H1 (cell line): ENCODE measurements around the gene TMEM187. TPM values are rescaled to one million over a fixed set of nuclear protein-coding genes. Genes with fewer than 3 reads are reported as not detected.

Source experiments
- CTCF ChIA-PET: fragments of 300-600 bp; sonication (Branson Sonifier 250); formaldehyde crosslinking; loops from one replicate; lab custom pipeline; 2021; ENCODE audit not compliant: partially characterized antibody; lab: Charles Lee
- POLR2A ChIA-PET: fragments of 300-600 bp; sonication (Branson Sonifier 250); formaldehyde crosslinking; loops from one replicate; lab custom pipeline; 2021; ENCODE audit warnings: inconsistent platforms; ENCODE audit not compliant: partially characterized antibody; lab: Charles Lee
- DNase-seq, 2 experiments: peaks; one replicate each; pipeline versions ENCODE4 v3.0.0 to v3.0.0-alpha.2; 2010 to 2022; ENCODE audit warnings: low spot score in 2 of 2, low read depth in 1 of 2, mixed read lengths in 1 of 2
- FAIRE-seq: peaks from 2 replicates; lab custom pipeline; 2011; peaks lifted over from hg19 to GRCh38; lab: Jason Lieb, UNC
- H2AFZ ChIP-seq: 2 replicates; pipeline ENCODE4 v1.8.1; 2012; ENCODE audit warnings: low read length, inconsistent platforms
- H2AK5ac ChIP-seq: 2 replicates; pipeline ENCODE4 v1.6.1; 2013; ENCODE audit warnings: low read depth, low read length
- H2BK120ac ChIP-seq: replicated peaks from 2 replicates; pipeline ENCODE3; 2013; ENCODE audit warnings: low read depth, low read length, inconsistent platforms
- H2BK12ac ChIP-seq: 2 replicates; pipeline ENCODE4 v1.6.1; 2013; ENCODE audit warnings: low read depth, low read length
- H2BK15ac ChIP-seq: 2 replicates; pipeline ENCODE4 v1.6.1; 2013; ENCODE audit warnings: low read length
- H2BK20ac ChIP-seq: 2 replicates; pipeline ENCODE4 v1.6.1; 2013; ENCODE audit warnings: low read length
- H2BK5ac ChIP-seq: 2 replicates; pipeline ENCODE4 v1.6.1; 2013; ENCODE audit warnings: low read depth, low read length
- H3K14ac ChIP-seq: 2 replicates; pipeline ENCODE4 v1.6.1; 2013; ENCODE audit warnings: inconsistent platforms; ENCODE audit not compliant: insufficient read length
- H3K18ac ChIP-seq: 2 replicates; pipeline ENCODE4 v1.6.1; 2013; ENCODE audit warnings: low read length; ENCODE audit errors: extremely low read depth
- H3K23ac ChIP-seq: 2 replicates; pipeline ENCODE4 v1.6.1; 2013; ENCODE audit warnings: inconsistent platforms; ENCODE audit not compliant: insufficient read length
- H3K23me2 ChIP-seq: 2 replicates; pipeline ENCODE4 v1.6.1; 2013; ENCODE audit warnings: low read depth, low read length
- H3K27ac ChIP-seq: 2 replicates; pipeline ENCODE4 v1.6.1; 2011; ENCODE audit warnings: low read depth, low read length, inconsistent platforms
- H3K27me3 ChIP-seq, 4 experiments: replicated peaks in 1 of 4; 1 replicate in 1 of 4; 2 replicates in 3 of 4; pipeline versions ENCODE4 v1.6.1 to v1.8.1; 2011 to 2013; ENCODE audit warnings: low read length in 3 of 4, mild to moderate bottlenecking in 3 of 4, inconsistent platforms in 2 of 4, mixed read lengths in 2 of 4, moderate library complexity in 1 of 4; ENCODE audit not compliant: control insufficient read depth in 3 of 4, insufficient read depth in 3 of 4; ENCODE audit errors: extremely low read depth in 1 of 4
- H3K36me3 ChIP-seq, 4 experiments: 2 replicates each; pipeline versions ENCODE4 v1.6.1 to v1.8.1; 2011 to 2013; ENCODE audit warnings: mild to moderate bottlenecking in 4 of 4, low read length in 3 of 4, moderate library complexity in 2 of 4, control low read depth in 1 of 4, inconsistent platforms in 1 of 4; ENCODE audit not compliant: insufficient read depth in 4 of 4, control insufficient read depth in 2 of 4
- H3K4ac ChIP-seq: replicated peaks from 2 replicates; pipeline ENCODE3; 2013; ENCODE audit warnings: low read length, low read depth, mixed read lengths, inconsistent platforms; ENCODE audit not compliant: insufficient read length
- H3K4me1 ChIP-seq, 4 experiments: replicated peaks in 1 of 4; 1 replicate in 1 of 4; 2 replicates in 3 of 4; pipeline versions ENCODE4 v1.6.1 to v1.8.1; 2011 to 2013; ENCODE audit warnings: low read length in 3 of 4, inconsistent platforms in 2 of 4, mixed read lengths in 1 of 4; ENCODE audit not compliant: insufficient read depth in 4 of 4, control insufficient read depth in 3 of 4
- H3K4me2 ChIP-seq, 2 experiments: 2 replicates each; pipeline versions ENCODE4 v1.6.1 to v1.8.1; 2011 to 2013; ENCODE audit warnings: low read depth in 2 of 2, low read length in 2 of 2, control low read depth in 1 of 2, inconsistent platforms in 1 of 2, mild to moderate bottlenecking in 1 of 2; ENCODE audit not compliant: insufficient read depth in 1 of 2
- H3K4me3 ChIP-seq, 4 experiments: fragments of 200-600, 300-600 bp in 1 of 4; sonication (generic), shearing (Covaris generic), sonication (Bioruptor Twin) in 1 of 4; 2 replicates each; pipeline versions ENCODE4 v1.5.1 to v1.8.1; 2011 to 2016; ENCODE audit warnings: low read length in 4 of 4, low read depth in 3 of 4, control low read depth in 2 of 4, inconsistent platforms in 2 of 4, mild to moderate bottlenecking in 2 of 4, mixed read lengths in 1 of 4, moderate library complexity in 1 of 4; ENCODE audit not compliant: insufficient read depth in 2 of 4; ENCODE audit errors: extremely low read depth in 1 of 4
- H3K56ac ChIP-seq: replicated peaks from 2 replicates; pipeline ENCODE3; 2013; ENCODE audit warnings: low read depth, mild to moderate bottlenecking, mixed read lengths, low read length, inconsistent platforms; ENCODE audit not compliant: insufficient read length
- H3K79me1 ChIP-seq: 2 replicates; pipeline ENCODE4 v1.6.1; 2013; ENCODE audit warnings: low read depth, low read length, control low read depth
- H3K79me2 ChIP-seq, 2 experiments: 2 replicates each; pipeline versions ENCODE4 v1.6.1 to v1.8.1; 2012 to 2013; ENCODE audit warnings: low read length in 2 of 2, mild to moderate bottlenecking in 2 of 2, inconsistent platforms in 1 of 2; ENCODE audit not compliant: insufficient read depth in 2 of 2, control insufficient read depth in 1 of 2
- H3K9ac ChIP-seq, 4 experiments: replicated peaks in 1 of 4; 1 replicate in 1 of 4; 2 replicates in 3 of 4; pipeline versions ENCODE4 v1.6.1 to v1.8.1; 2011 to 2013; ENCODE audit warnings: low read depth in 3 of 4, low read length in 3 of 4, control low read depth in 2 of 4, mild to moderate bottlenecking in 2 of 4, moderate library complexity in 2 of 4, inconsistent platforms in 1 of 4; ENCODE audit errors: extremely low read depth in 1 of 4
- H3K9me3 ChIP-seq, 2 experiments: 2 replicates each; pipeline versions ENCODE4 v1.6.1 to v1.8.1; 2012 to 2013; ENCODE audit warnings: mild to moderate bottlenecking in 2 of 2, moderate library complexity in 2 of 2, control low read depth in 1 of 2, inconsistent platforms in 1 of 2, low read depth in 1 of 2, low read length in 1 of 2, mixed read lengths in 1 of 2; ENCODE audit not compliant: insufficient read depth in 2 of 2
- H4K20me1 ChIP-seq, 2 experiments: replicated peaks in 1 of 2; 2 replicates each; pipeline versions ENCODE3 to v1.8.1; 2011 to 2013; ENCODE audit warnings: inconsistent platforms in 2 of 2, low read length in 2 of 2, mild to moderate bottlenecking in 1 of 2; ENCODE audit not compliant: insufficient read depth in 2 of 2, control insufficient read depth in 1 of 2
- H4K5ac ChIP-seq: 2 replicates; pipeline ENCODE4 v1.6.1; 2013; ENCODE audit warnings: low read length, low read depth, mixed read lengths, inconsistent platforms; ENCODE audit not compliant: insufficient read length
- H4K8ac ChIP-seq: 2 replicates; pipeline ENCODE4 v1.8.0; 2013; ENCODE audit warnings: mild to moderate bottlenecking, moderate library complexity, low read length, inconsistent platforms; ENCODE audit not compliant: insufficient read depth; ENCODE audit errors: extremely low read depth
- H4K91ac ChIP-seq: replicated peaks from 2 replicates; pipeline ENCODE3; 2013; ENCODE audit warnings: low read length, mixed read lengths, inconsistent platforms; ENCODE audit not compliant: insufficient read length
- EGR1 ChIP-seq: IDR thresholded peaks from 2 replicates; pipeline ENCODE4 v1.6.1; 2011; ENCODE audit warnings: low read depth, low read length, borderline replicate concordance
- RFX5 ChIP-seq: IDR thresholded peaks from 2 replicates; pipeline ENCODE4 v1.6.1; 2011; ENCODE audit warnings: low read depth, low read length, improper control_type of control experiment, borderline replicate concordance
- RXRA ChIP-seq: IDR thresholded peaks from 2 replicates; pipeline ENCODE4 v1.6.1; 2011; ENCODE audit warnings: low read depth, mild to moderate bottlenecking, low read length, moderate library complexity; ENCODE audit not compliant: insufficient read depth
- WGBS, 2 experiments: shearing (Covaris generic) in 1 of 2; methylation state at CpG; one replicate each; pipeline versions ENCODE4 v1.1.6 to v1.1.7; 2013 to 2015; ENCODE audit warnings: low lambda C conversion rate in 2 of 2, mixed read lengths in 2 of 2, inconsistent platforms in 1 of 2, low coverage in 1 of 2, missing lambda C conversion rate in 1 of 2; ENCODE audit not compliant: insufficient replicate concordance in 2 of 2, insufficient coverage in 1 of 2, insufficient read length in 1 of 2; ENCODE audit errors: extremely low coverage in 1 of 2, missing lambda C conversion rate in 1 of 2; 5-methylcytosine and 5-hydroxymethylcytosine counted together
- polyA plus RNA-seq, 7 experiments: library from polyadenylated mRNA; depleted of rRNA in 3 of 7; stranded (reverse) in 5 of 7; unstranded in 2 of 7; fragments of >200 nt in 5 of 7; fragments of 200-250 nt in 2 of 7; gene quantifications; 1 replicate in 5 of 7; 2 replicates in 1 of 7; 4 replicates in 1 of 7; pipeline versions ENCODE4 v1.2.1 to v1.2.3, GENCODE V29; 2011 to 2013; ENCODE audit warnings: missing spikeins in 2 of 7, mixed read lengths in 2 of 7
- total RNA-seq: library from RNA; stranded (reverse); fragmentation: NEBNext Ultra II Directional; extraction: Animal tissue kit (Norgen Biotek cat#: 25700); gene quantifications from 2 replicates; pipeline ENCODE4 v1.2.1, GENCODE V29; 2021

Gene TMEM187
- total and polyA plus RNA-seq, 2 of the 8 experiments (the other 6 are each of a cell fraction or from before 2014, with no cell fraction given): 5.0 to 14.5 TPM

- H3K79me2 ChIP-seq: no peaks in the 10 kb centered on the region
- no peak overlapping the region for H3K23ac ChIP-seq
- no peak overlapping the region for H3K4me3 ChIP-seq
- WGBS, 2 experiments: 98% methylated on average over 6 of the region's 8 CpGs; no CpG with 5 or more reads in 1 of the 2 experiments
- peaks cover 0 to 4% (median 0%) of the 10 kb centered on the region in 4 experiments; a peak in 1 of 7 replicates for H3K4me1 ChIP-seq
- H2AFZ ChIP-seq: no peak overlapping the region
- no peaks in the 10 kb centered on the region for H3K27me3 ChIP-seq
- H2AK5ac ChIP-seq: no peak overlapping the region
- no peaks in the 10 kb centered on the region for H3K36me3 ChIP-seq
- ChIA-PET CTCF (interaction anchor here (1.0 to 1.1 kb wide), 2 partner anchors 18 to 55 kb away, joined by 3 to 4 read pairs; no protein-coding TSS in a partner anchor), POLR2A (interaction anchor here (1.0 kb wide), 1 partner anchor 25 kb away, joined by 3 read pairs; no protein-coding TSS in a partner anchor)
- H3K4me2 ChIP-seq: no peak overlapping the region
- no peak overlapping the region for H2BK12ac ChIP-seq
- no peak overlapping the region for H3K27ac ChIP-seq
- H3K9me3 ChIP-seq: no peaks in the 10 kb centered on the region
- H4K20me1 ChIP-seq: no peaks in the 10 kb centered on the region
- no peak overlapping the region for H3K9ac ChIP-seq
- H3K18ac ChIP-seq: no peak overlapping the region
- H2BK20ac ChIP-seq: no peak overlapping the region
- no peak overlapping the region for H4K8ac ChIP-seq
- no peak overlapping the region for H3K56ac ChIP-seq
- H3K14ac ChIP-seq: no peak overlapping the region
- H4K5ac ChIP-seq: no peak overlapping the region
- no peaks in the 10 kb centered on the region for H3K79me1 ChIP-seq
- H3K4ac ChIP-seq: no peak overlapping the region
- no peak overlapping the region for H2BK120ac ChIP-seq
- DNase-seq (no peak), FAIRE-seq (no peak)
- no peak overlapping the region for H2BK5ac ChIP-seq
- H2BK15ac ChIP-seq: no peak overlapping the region
- H4K91ac ChIP-seq: no peak overlapping the region
- no peaks in the 10 kb centered on the region; the same call in 1 of the 2 replicates for H3K23me2 ChIP-seq
- no peak for TF ChIP-seq RFX5
- TF ChIP-seq EGR1: no peak
- TF ChIP-seq RXRA: no peak
Measured at GRCh38 chrX:153995504-153995903, 22.9 kb downstream of the TMEM187 start.
